Stimulated activated CD8-positive, alpha-beta memory T cell treated with anti-CD3 and anti-CD28 coated beads, Interleukin-7, amount 100 ng/mL, for 4 hours (primary cell): ENCODE measurements around the gene WBP4.

ENCODE experiments used
- DNase-seq, 2 donors: peaks; one replicate each; pipeline ENCODE4 v3.0.0-alpha.2; 2020; ENCODE audit warnings: low read depth in 2 of 2

The WBP4 gene

DNA sequence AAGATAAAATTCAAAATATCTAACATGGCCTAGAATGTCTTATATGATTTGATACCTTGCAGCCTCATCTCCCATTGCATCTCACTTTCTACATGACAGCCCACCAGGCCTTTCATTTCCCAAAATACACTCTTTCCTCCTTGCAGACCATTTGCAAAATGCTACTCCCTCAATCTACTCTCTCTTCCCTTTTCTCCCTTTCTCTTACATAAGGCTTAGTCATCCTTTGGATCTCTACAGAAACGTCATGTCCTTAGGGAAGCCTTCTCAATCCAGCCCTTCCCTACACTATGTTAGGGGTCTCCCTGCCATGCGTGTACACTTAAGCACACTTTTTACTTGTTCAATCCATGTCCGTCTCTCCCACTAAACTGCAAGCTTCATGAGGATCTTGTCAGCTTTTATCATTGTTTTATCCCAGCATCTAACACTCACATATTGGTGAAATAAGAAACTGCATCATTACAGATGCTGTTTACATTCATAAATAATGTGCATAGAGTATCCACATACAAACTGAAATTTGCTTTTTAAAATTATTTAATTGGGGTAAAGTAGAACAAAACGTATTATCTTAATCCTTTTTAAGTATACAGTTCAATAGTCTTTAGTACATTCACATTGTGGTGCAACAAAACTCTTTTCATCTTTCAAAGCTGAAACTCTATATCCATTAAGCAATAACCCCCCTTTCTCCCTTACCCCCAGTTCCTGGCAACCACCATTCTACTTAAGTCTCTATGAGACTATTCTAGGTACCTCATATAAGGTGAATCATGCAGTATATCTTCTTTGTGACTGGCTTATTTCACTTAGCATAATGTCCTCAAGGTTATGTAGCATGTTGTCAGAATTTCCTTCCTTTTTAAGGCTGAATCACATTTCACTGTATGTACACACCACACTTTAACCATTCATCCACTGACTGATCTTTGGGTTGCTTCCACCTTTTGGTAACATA is 11.5 kb upstream of the WBP4 start:
- DNase-seq, result no peak

DNA sequence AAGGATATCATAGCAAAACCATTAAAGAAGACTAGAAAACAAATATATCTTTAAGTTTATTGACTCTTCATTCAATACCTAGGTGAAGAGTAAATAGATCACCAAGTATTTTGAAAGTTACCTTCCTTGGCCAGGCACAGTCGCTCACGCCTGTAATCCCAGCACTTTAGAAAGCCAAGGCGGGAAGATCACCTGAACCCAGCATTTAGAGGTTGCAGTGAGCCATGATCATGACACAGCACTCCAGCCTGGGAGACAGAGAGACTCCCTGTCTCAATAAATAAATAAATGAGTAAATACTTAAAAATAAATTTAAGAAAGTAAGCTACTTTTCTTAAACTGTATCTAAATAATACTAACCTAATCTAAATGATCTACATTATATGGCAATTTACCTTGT is 8.9 kb upstream of the WBP4 start:
- no peak for DNase-seq

DNA sequence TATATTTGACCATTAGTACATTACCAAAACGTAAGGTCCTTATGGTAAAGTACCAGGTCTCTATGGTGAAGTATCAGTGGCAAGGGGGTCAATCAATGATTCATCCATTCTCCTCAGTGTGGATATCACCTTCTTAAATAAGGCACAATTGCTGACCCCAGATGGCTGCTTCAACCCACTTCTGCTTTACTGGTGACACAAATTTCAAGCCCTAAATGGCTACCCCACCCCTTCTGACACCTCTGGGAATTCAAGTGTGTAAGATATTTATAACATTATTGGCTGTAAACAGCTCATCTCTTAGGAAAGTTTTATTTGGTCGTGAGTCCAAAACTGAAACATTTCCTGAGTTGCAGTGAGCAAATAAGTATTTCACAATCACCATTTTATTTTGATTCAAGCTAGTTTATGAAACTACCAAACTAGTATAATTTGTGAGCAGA is 7.9 kb upstream of the WBP4 start:
- DNase-seq, result no peak

GRCh38 chr13:41054212-41054877 is 7.0 kb upstream of the WBP4 start:
- DNase-seq, result no peak

DNA sequence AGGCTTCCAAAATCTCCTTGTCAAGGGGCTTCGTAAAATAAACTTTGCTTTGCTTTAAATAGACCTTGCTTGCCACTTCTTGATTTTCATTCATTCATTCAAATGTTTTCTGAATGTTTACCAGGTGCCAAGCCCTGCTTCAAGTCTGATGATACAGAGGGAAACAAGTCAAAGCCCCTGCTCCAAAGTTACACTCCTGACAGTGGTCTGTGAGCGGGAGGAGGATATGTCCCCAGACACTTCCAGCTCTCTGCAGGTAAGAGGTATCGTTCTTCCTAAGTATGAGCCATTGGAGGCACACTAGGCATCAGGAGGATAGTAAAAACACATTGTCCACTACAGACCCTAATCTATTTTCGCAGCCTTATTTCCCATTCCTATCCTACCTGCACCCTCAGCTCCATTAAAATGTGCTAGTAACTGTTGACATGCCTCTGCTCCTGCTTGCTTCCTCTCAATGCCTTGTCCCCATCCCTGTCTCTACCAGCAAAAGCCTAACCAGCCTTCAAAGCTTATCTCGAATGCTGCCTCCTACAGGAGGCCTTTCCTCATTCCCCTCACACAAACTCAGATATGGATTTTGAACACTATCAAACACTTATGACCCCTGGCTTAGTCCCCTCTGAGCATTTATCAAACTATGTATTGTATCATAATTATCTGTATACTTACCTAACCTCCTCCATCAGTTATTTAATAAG is 6.2 kb upstream of the WBP4 start:
- no peak for DNase-seq

DNA sequence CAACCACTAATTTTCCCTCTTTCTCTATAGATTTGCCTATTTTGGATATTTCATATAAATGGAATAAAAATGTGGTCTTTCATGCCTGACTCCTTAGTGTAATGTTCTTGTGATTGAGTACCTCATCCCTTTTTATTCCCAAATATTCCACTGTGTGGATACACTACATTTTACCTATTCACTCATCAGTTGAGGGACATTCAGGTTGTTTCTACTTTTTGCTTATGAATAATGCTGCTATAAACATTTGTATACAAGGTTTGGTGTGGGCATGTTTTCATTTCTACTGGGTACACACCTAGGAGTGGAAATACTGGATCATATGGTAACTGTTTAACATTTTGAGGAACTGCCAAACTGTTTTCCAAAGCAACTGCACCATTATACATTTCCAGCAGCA is 5.1 kb upstream of the WBP4 start:
- DNase-seq, result no peak

DNA sequence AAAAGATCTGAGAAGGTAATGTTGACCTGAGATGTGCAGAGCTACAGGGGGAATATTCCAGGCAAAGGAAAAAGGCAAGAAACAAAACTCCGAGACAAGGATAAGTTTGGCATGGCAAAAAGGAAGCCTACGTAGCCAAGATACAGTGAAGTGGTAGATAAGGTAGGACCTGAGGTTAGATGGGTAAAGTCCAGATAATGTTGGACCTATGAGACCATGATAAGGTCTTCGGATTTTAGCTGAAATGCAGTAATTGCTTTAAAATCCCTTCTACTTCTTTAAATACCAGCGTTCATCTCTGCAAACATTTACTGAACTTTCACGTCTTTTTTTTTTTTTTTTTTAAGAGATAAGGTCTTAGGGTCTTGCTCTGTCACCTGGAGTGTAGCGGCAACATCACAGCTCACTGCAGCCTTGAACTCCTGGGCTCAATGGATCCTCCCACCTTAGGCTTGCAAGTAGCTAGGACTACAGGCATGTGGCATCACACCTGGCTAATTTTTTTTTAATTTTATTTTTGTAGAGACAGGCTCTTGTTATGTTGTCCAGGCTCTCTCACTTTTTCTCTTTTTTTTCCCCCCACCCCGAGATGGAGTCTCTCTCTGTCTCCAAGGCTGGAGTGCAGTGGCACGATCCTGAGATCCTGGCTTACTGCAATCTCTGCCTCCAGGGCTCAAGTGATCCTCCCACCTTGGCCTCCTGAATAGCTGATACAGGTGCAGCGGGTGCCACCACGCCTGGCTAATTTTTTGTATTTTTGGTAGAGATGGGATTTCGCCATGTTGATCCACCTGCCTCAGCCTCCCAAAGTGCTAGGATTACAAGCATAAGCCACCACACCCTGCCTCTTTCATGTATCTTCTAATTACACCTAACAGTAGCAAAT is 4.2 kb upstream of the WBP4 start:
- DNase-seq, result no peak

DNA sequence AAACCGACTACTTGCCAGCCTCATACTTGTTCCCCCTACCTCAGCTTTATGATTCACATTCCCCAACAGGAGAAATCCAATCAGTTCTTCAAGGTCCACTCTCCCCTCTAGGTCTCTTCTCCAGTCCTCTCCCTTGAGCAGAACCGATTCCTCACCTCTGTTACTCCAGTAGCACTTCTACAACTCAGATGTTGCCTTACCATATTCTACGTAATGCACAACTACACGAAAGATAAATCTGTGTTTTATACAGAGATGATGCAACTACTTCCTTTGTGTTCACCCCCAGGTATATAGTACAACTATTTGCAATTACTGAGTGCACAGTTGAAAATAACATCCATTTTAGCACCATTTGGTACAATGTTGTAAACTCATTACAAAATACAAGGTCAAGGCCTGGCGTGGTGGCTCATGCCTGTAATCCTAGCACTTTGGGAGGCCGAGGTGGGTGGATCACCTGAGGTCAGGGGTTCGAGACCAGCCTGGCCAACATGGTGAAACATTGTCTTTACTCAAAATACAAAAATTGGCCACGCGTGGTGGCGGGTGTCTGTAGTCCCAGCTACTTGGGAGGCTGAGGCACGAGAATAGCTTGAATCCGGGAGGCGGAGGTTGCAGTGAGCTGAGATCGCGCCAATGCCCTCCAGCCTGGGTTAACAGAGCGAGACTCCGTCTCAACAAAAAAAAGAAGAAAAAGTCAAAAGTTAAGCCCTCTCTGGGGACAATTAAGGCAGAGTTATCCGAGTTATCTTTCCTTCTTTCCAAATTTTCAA is 2.8 kb upstream of the WBP4 start:
- DNase-seq, result no peak

DNA sequence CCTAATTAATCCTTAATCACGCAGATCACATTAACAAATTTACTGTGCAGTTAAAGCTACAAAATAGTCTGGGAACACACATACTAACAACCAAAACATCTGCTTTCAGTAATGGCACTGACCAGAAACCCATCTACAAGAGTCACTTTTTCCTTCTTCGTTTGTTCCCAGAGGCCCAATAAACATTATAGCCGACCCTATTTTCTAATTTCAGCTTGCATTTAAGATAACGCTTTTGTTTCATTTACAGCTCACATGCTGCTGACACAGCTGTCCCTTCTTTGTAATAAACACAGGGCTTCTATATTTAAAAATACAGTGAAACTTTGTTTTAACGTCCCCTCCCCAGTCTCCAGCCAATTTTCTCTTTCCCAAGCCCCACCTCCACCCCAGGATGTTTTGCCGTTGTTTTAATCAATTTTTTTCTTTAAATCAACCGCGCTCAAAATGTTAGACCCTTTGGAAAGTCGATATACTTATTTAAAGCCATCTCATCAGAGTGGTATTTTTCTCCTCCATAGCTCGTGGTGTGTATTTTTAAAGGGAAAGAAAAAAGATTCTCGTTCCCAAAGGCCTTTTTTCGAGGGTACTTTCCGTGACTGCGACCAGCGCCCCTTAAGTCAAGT is 1.7 kb upstream of the WBP4 start:
- no peak for DNase-seq

GRCh38 chr13:41060082-41060723 is 1.1 kb upstream of the WBP4 start:
- peak; percentile 67 to 77 for DNase-seq

- peak; percentile 84 to 90 for DNase-seq
Observed at GRCh38 chr13:41060724-41061074, 610 bp upstream of the WBP4 start.

DNA sequence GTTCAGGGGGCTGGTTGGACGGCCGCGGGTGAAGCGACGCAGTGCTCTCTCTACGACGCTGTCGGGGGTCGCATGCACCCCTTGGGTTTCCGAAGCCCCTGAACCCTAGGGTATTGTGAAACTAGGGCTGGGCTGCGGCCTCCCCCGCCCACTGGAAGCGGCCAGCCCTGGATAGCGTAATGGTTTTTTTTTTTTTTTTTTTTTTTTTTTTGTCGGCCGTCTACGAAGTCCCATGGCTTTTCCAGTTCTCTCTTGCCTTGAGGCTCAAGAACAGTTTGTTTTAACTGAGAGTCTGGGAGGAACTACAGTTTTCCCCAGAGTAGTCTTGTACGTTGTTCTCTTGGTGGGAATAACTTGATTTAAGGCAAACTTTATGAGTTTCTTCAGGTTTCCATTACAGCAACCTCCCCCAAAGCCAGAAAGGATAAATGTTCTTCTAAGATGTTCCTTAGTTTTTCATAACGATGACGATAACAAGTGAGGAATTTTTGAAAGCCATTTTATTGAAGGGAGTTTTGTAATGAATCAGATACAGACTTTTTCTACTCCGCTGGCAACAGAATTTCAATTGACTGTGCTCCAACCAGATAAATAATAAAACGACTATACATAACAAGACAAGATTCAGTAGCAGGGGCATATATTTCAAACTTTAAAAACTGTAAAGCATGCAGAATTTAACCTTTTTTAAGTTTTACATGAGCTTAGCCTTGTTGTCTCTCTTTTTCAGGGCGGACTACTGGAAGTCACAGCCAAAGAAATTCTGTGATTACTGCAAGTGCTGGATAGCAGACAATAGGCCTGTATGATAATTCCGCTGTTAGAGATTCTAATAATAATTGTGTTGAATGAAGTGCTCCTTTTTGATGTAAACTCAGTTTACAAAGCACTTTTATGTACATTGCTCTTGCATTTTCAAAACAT is 867 bp downstream of the WBP4 start:
- no peak for DNase-seq

DNA sequence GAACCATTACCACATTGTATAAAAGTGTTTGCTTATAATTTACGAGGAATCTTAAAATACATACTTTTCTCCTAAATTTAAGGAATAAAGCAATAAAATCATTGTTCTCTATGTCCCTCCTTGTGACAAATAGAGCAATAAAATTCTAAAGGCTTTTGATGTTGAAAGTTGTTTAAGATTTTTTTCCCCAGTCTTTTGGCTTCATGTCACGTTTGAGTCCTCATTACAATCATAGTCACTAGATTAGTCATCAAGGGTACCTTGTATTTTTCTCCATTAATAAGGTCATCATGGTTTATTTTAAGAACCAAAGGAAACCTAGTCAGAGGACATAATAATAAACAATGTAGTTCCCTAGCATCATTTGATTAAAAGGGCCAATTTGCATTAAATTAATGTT is 3.2 kb downstream of the WBP4 start:
- DNase-seq, result no peak

DNA sequence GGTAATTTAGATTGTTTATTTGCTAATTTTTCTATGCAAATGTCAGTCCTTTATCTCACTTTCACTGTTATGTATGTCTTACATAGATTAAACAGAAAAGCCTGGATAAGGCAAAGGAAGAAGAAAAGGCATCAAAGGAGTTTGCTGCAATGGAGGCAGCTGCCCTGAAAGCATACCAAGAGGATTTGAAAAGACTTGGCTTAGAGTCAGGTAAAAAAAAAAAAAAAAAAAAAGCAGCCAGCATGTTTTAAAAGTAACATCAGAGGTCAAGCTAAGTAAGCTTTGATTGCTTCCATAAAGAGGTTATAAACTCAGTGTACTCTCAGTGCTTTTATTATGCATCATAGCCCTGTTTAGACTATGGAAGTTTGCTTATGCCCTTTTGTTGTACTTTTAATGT is 3.8 kb downstream of the WBP4 start:
- DNase-seq, result no peak

- DNase-seq, result no peak
Observed at GRCh38 chr13:41074523-41074922, 13.2 kb downstream of the WBP4 start.

- DNase-seq, result no peak
Observed at GRCh38 chr13:41075034-41075433, 13.7 kb downstream of the WBP4 start.

GRCh38 chr13:41075485-41075884 is 14.2 kb downstream of the WBP4 start:
- no peak for DNase-seq

DNA sequence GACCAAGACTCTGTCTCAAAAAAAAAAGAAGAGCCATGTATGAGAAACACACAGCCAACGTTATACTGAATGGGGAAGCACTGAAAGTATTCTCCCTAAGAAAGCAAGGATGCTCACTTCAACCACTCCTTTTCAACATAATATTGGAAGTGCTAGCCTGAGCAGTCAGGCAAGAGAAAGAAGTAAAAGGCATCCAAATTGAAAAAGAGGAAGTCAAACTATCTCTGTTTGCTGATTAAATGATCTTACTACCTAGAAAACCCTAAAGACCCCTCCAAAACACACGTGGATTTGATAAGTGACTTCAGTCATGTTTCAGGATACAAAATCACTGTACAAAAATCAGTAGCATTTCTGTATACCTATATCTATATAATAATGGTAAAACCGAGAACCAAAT is 16.2 kb downstream of the WBP4 start:
- no peak for DNase-seq

GRCh38 chr13:41079725-41080124 is 18.4 kb downstream of the WBP4 start:
- DNase-seq, result no peak
